ENCODE results near the gene MAP3K2.

DNA sequence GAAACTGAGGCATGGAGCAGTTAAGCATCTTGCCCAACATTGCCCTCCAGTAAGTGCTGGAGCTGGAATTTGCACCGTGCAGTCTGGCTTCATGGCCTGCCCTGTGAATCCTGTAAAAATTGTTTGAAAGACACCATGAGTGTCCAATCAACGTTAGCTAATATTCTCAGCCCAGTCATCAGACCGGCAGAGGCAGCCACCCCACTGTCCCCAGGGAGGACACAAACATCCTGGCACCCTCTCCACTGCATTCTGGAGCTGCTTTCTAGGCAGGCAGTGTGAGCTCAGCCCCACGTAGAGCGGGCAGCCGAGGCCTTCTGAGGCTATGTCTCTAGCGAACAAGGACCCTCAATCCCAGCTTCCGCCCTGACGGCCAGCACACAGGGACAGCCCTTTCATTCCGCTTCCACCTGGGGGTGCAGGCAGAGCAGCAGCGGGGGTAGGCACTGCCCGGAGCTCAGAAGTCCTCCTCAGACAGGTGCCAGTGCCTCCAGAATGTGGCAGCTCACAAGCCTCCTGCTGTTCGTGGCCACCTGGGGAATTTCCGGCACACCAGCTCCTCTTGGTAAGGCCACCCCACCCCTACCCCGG lies 31.8 kb upstream of the MAP3K2 start:
- TF ChIP-seq POLR2AphosphoS5 (IDR thresholded peaks at IDR 0.05; ENCODE audit: low read depth, low read length) (no peak), FOXP2 (optimal IDR thresholded peaks at IDR 0.05; ENCODE audit: borderline replicate concordance, extremely low read depth, extremely low read length, insufficient read depth) (no peak), SIN3A (IDR thresholded peaks at IDR 0.05; ENCODE audit: borderline replicate concordance, insufficient read depth, low read length) (no peak), TAF1 (IDR thresholded peaks at IDR 0.05; ENCODE audit: borderline replicate concordance, insufficient read depth, low read length) (no peak)
- TF ChIP-seq, protein P1, sequence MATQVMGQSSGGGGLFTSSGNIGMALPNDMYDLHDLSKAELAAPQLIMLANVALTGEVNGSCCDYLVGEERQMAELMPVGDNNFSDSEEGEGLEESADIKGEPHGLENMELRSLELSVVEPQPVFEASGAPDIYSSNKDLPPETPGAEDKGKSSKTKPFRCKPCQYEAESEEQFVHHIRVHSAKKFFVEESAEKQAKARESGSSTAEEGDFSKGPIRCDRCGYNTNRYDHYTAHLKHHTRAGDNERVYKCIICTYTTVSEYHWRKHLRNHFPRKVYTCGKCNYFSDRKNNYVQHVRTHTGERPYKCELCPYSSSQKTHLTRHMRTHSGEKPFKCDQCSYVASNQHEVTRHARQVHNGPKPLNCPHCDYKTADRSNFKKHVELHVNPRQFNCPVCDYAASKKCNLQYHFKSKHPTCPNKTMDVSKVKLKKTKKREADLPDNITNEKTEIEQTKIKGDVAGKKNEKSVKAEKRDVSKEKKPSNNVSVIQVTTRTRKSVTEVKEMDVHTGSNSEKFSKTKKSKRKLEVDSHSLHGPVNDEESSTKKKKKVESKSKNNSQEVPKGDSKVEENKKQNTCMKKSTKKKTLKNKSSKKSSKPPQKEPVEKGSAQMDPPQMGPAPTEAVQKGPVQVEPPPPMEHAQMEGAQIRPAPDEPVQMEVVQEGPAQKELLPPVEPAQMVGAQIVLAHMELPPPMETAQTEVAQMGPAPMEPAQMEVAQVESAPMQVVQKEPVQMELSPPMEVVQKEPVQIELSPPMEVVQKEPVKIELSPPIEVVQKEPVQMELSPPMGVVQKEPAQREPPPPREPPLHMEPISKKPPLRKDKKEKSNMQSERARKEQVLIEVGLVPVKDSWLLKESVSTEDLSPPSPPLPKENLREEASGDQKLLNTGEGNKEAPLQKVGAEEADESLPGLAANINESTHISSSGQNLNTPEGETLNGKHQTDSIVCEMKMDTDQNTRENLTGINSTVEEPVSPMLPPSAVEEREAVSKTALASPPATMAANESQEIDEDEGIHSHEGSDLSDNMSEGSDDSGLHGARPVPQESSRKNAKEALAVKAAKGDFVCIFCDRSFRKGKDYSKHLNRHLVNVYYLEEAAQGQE (IDR thresholded peaks at IDR 0.05; ENCODE audit: insufficient read depth in 1 of 2, low read depth in 2 of 2, low read length in 2 of 2) = no peak
